GM12801 (cell line): Measurements from ENCODE around the gene PRKCA.

Experiments used
- CTCF ChIP-seq: IDR thresholded peaks from one replicate; pipeline ENCODE4 v1.5.1; 2011; ENCODE audit warnings: control low read depth; ENCODE audit not compliant: insufficient read length; ENCODE audit errors: extremely low read depth

The PRKCA gene

DNA sequence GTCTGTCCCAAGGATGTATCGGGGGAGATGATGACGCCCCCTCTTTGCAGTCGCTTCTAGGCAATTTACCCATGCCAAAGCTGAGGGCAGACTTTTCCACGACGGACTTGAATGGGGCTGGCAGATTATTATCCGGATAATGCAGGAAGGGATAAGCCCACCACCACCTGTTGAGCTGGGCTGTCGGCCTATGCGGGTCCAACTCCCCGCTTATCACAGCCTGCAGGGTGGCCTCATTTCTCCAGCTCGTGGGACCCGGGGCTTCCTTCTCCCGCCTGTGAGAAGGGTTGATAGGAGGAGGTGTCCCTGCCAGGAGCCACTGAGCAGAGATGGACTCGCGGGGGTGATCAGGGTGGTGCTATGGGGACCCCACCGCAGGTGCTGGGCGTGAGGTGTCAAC lies 533.1 kb downstream of the PRKCA start:
- TF ChIP-seq CTCF: no peak

- TF ChIP-seq CTCF: no peak
Measured at GRCh38 chr17:66836063-66837005, 533.9 kb downstream of the PRKCA start.

DNA sequence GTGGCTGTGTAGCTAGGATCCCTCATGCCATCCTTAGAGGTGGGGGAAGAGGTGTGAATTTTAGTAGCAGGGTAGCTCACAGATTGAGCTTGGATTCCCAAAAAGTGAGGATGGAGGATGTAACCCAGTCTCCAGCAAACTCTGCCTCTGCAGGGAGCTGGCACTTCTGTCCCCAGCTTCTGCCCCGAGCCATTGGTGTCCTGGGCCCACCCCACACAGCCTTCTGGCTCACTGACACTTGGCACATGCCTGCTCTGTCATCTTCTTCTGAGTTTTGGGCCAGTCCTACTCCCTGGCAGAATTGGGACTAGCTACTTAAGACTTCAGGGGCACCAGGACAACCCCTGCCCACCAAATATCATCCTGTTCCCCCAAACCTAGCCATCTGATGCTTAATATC lies 534.8 kb downstream of the PRKCA start:
- no peak for TF ChIP-seq CTCF

DNA sequence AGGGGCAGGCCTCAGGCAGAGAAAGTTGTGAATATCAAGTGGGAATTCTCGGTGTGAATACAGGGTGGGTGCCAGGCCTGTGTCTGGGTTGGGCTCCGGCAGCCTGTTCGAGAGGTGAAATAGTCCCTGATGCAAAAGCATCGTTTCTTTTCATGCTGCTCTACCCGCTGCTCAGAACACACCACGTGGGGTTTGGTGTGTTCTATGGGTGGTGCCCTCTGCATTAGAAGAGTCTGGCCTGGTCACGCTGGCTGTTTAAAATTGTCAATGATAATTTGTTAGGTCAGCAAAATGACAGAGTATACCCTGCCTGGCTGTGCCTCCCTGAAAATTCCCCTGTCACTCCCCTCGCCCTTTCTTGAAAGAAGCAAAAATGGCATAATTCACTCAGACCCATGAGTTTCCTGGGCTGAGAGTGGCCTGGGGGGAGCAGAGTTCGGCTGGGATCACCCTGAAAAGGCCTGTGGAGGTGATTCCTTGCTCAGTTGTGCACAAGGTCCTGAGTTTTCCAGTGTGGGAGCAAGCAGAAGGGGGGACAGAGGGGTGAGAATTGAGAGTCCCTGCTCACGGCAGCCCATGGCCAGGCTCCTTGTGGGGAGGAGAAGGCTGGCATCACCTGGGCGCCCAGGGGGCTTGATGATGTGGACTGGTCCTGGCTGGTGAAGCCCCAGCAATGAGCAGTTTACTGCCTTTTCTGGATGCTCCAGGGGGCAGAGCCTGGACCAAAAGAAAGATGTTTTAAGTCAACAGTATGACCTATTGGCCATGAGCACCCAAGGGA lies 535.7 kb downstream of the PRKCA start:
- no peak for TF ChIP-seq CTCF

DNA sequence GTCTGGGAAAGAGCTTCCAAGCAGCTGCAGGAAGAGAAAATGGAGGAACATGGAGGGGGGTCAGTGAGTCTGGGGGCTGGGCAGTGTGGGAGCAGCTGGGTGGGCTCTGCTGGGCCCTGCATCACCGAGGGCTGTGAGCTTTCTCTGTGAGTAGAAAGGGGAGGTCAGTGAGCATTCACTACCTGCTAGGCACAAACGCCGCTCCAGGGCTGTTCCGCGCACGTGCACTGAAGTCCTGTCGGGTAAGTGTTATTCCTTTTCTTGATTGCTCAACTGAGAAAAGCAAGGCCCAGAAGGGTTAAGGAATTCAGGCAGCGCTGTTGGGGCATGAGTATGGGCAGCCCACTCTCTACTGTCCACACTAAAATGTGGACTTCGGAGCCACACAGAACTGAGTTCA lies 537.2 kb downstream of the PRKCA start:
- TF ChIP-seq CTCF: no peak

DNA sequence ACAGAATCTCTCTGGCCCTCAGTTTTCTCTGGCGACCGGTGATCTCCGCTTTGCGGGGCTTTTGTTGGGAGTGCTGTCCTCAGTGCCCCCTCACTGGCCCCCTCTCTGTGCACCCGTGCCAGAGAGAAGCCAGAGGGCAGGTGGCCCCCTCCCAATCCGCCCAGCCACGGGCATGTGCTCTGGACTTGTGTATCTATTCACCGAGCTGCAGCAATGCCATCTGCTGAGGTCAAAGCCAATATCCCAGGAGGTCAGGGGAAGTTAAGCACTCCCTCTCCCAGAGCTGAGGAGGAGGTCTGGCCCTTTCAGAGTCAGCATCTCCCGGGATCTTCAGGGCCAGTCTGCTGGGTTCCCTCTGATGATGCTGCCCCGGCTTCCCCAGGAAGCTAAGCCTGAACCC lies 537.6 kb downstream of the PRKCA start:
- TF ChIP-seq CTCF: no peak

- no peak for TF ChIP-seq CTCF
Measured at GRCh38 chr17:66841328-66841727, 538.9 kb downstream of the PRKCA start.
